MM.1S (cell line): ENCODE measurements around the gene RPUSD2.

ENCODE experiments used
- EZH2 ChIP-seq: fragments of 300-600 bp; sonication (generic); optimal IDR thresholded peaks from 2 replicates; pipeline ENCODE3; 2017; ENCODE audit warnings: low read depth, mild to moderate bottlenecking, antibody characterized with exemption, low read length, mixed read lengths
- EZH2phosphoT487 ChIP-seq: fragments of 300-600 bp; sonication (generic); IDR thresholded peaks from 2 replicates; pipeline ENCODE4 v1.6.1; 2018; ENCODE audit warnings: antibody characterized with exemption, low read length
- TF ChIP-seq, protein P1 (sequence below): fragments of 300-600 bp; sonication (generic); IDR thresholded peaks from 2 replicates; pipeline ENCODE4 v1.5.1; 2016; ENCODE audit warnings: antibody characterized with exemption, low read length, mixed read lengths

DNA sequence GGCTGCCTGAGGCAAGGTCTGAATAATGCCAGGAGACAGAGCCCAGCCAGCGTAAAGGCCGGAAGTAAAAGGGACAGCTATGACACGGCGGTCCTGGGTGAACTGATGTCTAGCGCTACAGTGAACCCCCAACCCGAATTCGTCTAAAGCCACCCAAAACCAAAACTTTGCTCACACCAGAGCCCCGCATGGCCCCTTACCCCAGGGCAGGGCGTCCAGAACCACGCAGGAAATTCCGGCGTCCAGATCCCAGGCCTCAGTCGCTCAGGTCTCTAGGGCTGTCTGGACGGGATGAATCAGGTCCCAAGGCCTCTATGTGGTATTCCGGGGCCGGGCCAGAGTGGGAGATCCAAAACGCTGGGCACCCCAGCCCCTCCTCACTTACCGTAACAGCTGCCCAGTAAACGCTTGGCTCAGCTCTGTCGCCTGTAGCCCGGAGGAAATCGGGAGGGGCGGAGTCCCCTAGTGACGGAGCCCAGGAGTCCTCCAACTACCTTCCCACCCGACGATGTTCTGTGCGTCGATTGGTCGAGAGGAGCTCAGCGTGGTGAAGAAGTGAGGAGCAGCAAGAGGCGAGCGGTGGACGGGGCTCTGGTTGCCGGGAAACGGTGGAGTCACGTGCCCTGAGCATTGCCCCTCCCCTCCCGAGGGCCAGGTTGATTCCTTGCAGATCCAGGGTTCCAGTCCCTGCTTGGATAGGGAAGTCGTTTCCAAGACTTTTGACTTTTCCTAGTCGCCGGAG, 4.3 kb upstream of the RPUSD2 start, which contains the start of gene CCDC32:
- TF ChIP-seq, protein P1, sequence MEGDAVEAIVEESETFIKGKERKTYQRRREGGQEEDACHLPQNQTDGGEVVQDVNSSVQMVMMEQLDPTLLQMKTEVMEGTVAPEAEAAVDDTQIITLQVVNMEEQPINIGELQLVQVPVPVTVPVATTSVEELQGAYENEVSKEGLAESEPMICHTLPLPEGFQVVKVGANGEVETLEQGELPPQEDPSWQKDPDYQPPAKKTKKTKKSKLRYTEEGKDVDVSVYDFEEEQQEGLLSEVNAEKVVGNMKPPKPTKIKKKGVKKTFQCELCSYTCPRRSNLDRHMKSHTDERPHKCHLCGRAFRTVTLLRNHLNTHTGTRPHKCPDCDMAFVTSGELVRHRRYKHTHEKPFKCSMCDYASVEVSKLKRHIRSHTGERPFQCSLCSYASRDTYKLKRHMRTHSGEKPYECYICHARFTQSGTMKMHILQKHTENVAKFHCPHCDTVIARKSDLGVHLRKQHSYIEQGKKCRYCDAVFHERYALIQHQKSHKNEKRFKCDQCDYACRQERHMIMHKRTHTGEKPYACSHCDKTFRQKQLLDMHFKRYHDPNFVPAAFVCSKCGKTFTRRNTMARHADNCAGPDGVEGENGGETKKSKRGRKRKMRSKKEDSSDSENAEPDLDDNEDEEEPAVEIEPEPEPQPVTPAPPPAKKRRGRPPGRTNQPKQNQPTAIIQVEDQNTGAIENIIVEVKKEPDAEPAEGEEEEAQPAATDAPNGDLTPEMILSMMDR: no peak
- TF ChIP-seq EZH2 (no peak), EZH2phosphoT487 (no peak)
